Esophagus muscularis mucosa (tissue), 3 donors: ENCODE data around the gene UVRAG.

Source experiments
- CTCF ChIP-seq, 3 experiments: fragments of 200-600 bp in 2 of 3; fragments of 450-650 bp in 1 of 3; sonication (generic) in 2 of 3; IDR thresholded peaks; one replicate each; pipeline ENCODE4 v1.5.1; 2017 to 2019; ENCODE audit warnings: antibody characterized with exemption in 3 of 3, mild to moderate bottlenecking in 2 of 3, moderate library complexity in 1 of 3
- POLR2A ChIP-seq: fragments of 450-650 bp; IDR thresholded peaks from one replicate; pipeline ENCODE4 v1.6.1; 2017; ENCODE audit warnings: antibody characterized with exemption, moderate library complexity, mild to moderate bottlenecking, low read depth

GRCh38 chr11:75855206-75855605 lies 40.2 kb downstream of the UVRAG start:
- TF ChIP-seq CTCF (IDR thresholded peaks at IDR 0.05) (no peak), POLR2A (no peak)
